Epithelial cell of proximal tubule (primary cell): ENCODE measurements around the gene PSMA4. TPM values are rescaled to one million over a fixed set of nuclear protein-coding genes. Genes with fewer than 3 reads are reported as not detected.
"Not testable (repeated sequence)": the region's sequence is repeated elsewhere in the genome, so short reads cannot be mapped to it uniquely, and the experiment has no call there.

ENCODE experiments used
- DNase-seq: peaks from one replicate; pipeline ENCODE4 v3.0.0-alpha.2; 2011; ENCODE audit warnings: low read depth
- H3K4me3 ChIP-seq: 2 replicates; pipeline ENCODE4 v1.5.1; 2011; ENCODE audit warnings: low read depth, mild to moderate bottlenecking, low read length
- total RNA-seq: library from RNA; depleted of rRNA; stranded (reverse); fragments of >200 nt; gene quantifications from 2 replicates; pipeline ENCODE4 v1.2.3, GENCODE V29; 2015
- TF ChIP-seq, protein P1 (sequence below): conservative IDR thresholded peaks from 2 replicates; pipeline ENCODE4 v1.5.1; 2012; ENCODE audit warnings: low read depth, mild to moderate bottlenecking, low read length

The PSMA4 gene
- total RNA-seq, 1 donor from 2014 or later = 223 TPM

DNA sequence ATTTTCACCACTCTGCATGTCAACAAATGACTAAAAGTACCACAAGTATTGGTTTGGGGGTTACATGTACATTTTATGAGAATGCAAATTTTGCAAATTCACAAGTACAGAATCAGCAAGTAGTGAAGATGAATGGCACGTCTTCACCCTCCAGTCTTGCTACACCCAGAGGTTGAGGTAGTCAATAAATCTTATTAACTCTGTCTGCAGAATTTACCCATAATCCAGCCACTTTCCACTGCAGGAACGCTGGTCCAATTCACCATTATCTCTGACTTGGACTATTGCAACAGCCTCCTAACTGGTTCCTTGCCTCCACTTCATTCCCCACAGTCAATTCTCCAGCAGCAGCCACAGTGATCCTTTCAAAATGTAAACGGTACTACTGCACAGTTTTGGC, 10.6 kb downstream of the PSMA4 start:
- no peak overlapping the region for H3K4me3 ChIP-seq
- no peak for DNase-seq
- TF ChIP-seq, protein P1, sequence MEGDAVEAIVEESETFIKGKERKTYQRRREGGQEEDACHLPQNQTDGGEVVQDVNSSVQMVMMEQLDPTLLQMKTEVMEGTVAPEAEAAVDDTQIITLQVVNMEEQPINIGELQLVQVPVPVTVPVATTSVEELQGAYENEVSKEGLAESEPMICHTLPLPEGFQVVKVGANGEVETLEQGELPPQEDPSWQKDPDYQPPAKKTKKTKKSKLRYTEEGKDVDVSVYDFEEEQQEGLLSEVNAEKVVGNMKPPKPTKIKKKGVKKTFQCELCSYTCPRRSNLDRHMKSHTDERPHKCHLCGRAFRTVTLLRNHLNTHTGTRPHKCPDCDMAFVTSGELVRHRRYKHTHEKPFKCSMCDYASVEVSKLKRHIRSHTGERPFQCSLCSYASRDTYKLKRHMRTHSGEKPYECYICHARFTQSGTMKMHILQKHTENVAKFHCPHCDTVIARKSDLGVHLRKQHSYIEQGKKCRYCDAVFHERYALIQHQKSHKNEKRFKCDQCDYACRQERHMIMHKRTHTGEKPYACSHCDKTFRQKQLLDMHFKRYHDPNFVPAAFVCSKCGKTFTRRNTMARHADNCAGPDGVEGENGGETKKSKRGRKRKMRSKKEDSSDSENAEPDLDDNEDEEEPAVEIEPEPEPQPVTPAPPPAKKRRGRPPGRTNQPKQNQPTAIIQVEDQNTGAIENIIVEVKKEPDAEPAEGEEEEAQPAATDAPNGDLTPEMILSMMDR = no peak

DNA sequence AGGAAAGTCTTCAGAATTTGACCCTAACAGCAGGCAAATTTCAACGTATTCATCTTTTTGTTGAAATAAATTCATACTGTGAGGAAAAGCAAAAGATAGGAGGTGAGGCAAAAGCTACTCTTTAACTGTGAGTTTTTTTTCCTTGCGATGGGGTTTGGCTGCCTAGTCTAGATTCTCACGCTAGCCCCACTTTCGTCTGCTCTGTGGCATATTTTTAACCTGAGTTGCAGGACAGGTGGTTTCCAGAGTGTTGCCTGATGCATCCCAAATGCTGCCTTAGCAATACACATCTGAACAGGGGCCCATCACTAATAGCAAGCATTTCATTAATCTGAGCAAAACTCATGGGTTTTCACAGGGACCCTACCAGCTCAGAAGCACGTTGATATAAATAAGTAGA, 11.7 kb downstream of the PSMA4 start:
- no peak overlapping the region for H3K4me3 ChIP-seq
- no peak for DNase-seq
- TF ChIP-seq, protein P1 = no peak

DNA sequence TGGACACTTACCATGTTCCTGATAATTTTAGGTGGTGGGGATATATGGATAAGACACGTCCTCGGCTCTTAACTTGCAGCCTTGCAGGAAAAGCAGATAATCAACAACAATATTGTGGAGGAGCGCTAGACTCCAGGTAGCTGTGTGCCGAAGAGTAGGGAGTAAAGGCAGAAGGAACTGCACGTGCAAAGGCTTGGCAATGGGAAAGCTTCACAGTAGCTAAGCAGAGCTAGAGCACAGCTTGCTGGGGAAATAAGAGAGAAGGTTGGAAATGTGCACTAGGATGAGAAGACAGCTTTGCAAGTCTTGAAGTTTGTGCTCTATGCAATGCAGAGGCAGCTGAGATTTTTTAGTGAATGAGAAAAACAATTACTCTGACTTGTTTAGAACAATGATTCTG, 12.4 kb downstream of the PSMA4 start:
- TF ChIP-seq, protein P1 = no peak
- no peak overlapping the region for H3K4me3 ChIP-seq
- DNase-seq = no peak

DNA sequence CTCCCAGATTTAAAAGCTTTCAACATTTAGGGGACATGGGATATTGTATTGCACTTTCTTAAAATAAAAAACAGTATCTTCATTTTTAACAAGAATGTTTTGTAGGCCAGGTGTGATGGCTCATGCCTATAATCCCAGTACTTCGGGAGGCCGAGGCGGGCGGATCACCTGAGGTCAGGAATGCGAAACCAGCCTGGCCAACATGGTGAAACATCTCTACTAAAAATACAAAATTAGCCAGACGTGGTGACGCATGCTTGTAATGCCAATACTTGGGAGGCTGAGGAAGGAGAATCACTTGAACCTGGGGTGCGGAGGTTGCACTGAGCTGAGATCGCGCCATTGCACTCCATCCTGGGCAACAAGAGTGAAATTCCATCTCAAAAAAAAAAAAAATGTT, 20.0 kb downstream of the PSMA4 start:
- H3K4me3 ChIP-seq, DNase-seq: not testable (repeated sequence)

DNA sequence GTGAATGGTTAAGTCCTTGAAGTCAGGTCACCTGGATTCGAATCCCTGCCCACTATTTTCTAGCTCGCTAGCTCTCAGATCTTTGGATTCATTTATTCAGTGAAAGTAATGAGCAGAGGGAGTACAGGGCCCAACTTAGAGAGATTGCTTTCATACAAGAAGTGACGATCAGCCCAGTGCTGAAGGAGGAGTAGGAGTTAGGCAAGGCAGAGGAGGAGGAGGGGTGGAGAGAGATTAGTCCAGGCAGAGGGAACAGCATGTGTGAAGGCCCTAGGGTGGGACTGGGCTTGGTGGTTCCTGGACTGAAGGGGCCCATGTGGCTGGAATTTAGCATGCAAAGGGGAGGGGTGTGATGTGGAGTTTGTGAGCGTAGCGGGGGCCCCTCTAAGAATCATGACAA, 21.2 kb downstream of the PSMA4 start:
- no peak for DNase-seq
- TF ChIP-seq, protein P1 = no peak
- H3K4me3 ChIP-seq = no peak overlapping the region

DNA sequence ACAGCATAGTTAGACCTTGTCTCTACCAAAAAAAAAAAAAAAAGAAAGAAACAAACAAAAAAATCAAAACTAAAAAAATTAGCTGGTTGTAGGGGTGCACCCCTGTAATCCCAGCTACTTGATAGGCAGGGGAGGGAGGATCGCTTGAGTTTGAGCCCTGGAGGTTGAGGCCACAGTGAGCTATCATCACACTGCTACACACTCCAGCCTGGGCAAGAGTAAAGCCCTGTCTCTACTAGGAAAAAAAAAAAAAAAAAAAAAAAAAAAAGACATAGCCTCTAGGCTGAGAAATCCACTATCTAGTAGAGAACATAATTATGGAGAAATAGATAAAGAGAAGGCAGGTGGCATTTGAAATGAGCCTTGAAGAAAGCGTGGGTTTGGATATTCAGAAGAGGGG, 22.8 kb downstream of the PSMA4 start:
- H3K4me3 ChIP-seq = no peak overlapping the region
- TF ChIP-seq, protein P1 = no peak
- no peak for DNase-seq

DNA sequence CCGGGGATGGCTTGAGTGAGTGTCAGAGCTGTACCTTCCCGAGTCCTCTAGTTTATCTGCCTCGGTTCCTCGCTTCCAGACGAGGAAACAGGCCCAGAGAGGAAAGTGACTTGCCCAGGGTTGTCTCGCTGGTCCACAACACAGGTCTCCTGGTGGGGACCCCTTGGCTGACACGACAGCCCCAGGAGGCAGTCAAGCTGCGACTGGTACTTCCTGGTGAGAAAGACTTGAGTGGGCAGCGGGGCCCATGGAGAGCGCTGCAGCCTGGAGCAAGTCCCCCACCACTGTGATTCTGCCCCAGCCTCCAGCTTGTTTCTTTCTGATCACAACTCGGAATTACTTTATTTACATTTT, 24.5 kb downstream of the PSMA4 start:
- no peak overlapping the region for H3K4me3 ChIP-seq
- TF ChIP-seq, protein P1 = no peak
- DNase-seq = no peak
